HepG2 (cell line): ENCODE data around the gene MRPS35. TPM values are rescaled to one million over a fixed set of nuclear protein-coding genes. Genes with fewer than 3 reads are reported as not detected.

ENCODE experiments used
- ATF7 ChIP-seq, 2 experiments: fragments of 450-650 bp in 1 of 2; sonication (generic) in 1 of 2; formaldehyde crosslinking in 1 of 2; IDR thresholded peaks; 2 replicates each; pipeline versions ENCODE4 v1.4.0 to v1.6.1; 2016 to 2020; ENCODE audit warnings: antibody characterized with exemption in 1 of 2, mild to moderate bottlenecking in 1 of 2, missing genetic modification reagents in 1 of 2
- GFI1 ChIP-seq: sonication (generic); formaldehyde crosslinking; IDR thresholded peaks from 2 replicates; pipeline ENCODE4 v1.5.0; 2020; ENCODE audit warnings: missing genetic modification reagents, mild to moderate bottlenecking, borderline replicate concordance
- HDAC2 ChIP-seq: sonication (generic); formaldehyde crosslinking; IDR thresholded peaks from 2 replicates; pipeline ENCODE4 v1.4.0; 2020; ENCODE audit warnings: missing genetic modification reagents
- IRF2 ChIP-seq: IDR thresholded peaks from 2 replicates; pipeline ENCODE4 v1.6.1; 2018; ENCODE audit warnings: missing genetic modification reagents, missing compliant biosample characterization
- MEIS1 ChIP-seq: sonication (generic); formaldehyde crosslinking; IDR thresholded peaks from 2 replicates; pipeline ENCODE4 v1.9.0; 2021; ENCODE audit warnings: mild to moderate bottlenecking, missing genetic modification reagents, moderate library complexity, borderline replicate concordance
- PAXIP1 ChIP-seq: sonication (generic); formaldehyde crosslinking; conservative IDR thresholded peaks from 2 replicates; pipeline ENCODE4 v1.4.0; 2020; ENCODE audit warnings: mild to moderate bottlenecking, missing genetic modification reagents, moderate library complexity
- POGZ ChIP-seq: sonication (generic); formaldehyde crosslinking; IDR thresholded peaks from 2 replicates; pipeline ENCODE4 v1.4.0; 2020; ENCODE audit warnings: mild to moderate bottlenecking, missing genetic modification reagents
- POLR2AphosphoS5 ChIP-seq: IDR thresholded peaks from 2 replicates; pipeline ENCODE4 v1.6.1; 2012; ENCODE audit warnings: low read depth, low read length
- PRMT3 ChIP-seq: sonication (generic); formaldehyde crosslinking; IDR thresholded peaks from 2 replicates; pipeline ENCODE4 v1.8.1; 2022; ENCODE audit warnings: low read depth, mild to moderate bottlenecking, moderate library complexity, missing genetic modification reagents, borderline replicate concordance
- REPIN1 ChIP-seq: sonication (generic); formaldehyde crosslinking; IDR thresholded peaks from 2 replicates; pipeline ENCODE4 v1.8.0; 2022; ENCODE audit warnings: missing genetic modification reagents, low read depth, mild to moderate bottlenecking, borderline replicate concordance
- SOX6 ChIP-seq, 2 experiments: fragments of 450-650 bp in 1 of 2; sonication (generic) in 1 of 2; formaldehyde crosslinking in 1 of 2; IDR thresholded peaks; 2 replicates each; pipeline versions ENCODE4 v1.4.0 to v1.6.1; 2017 to 2020; ENCODE audit warnings: antibody characterized with exemption in 1 of 2, mild to moderate bottlenecking in 1 of 2, missing genetic modification reagents in 1 of 2
- SSRP1 ChIP-seq: IDR thresholded peaks from 2 replicates; pipeline ENCODE4 v1.6.1; 2016; ENCODE audit warnings: control low read depth
- ZNF331 ChIP-seq: sonication (generic); formaldehyde crosslinking; IDR thresholded peaks from 2 replicates; pipeline ENCODE4 v1.4.0; 2020; ENCODE audit warnings: missing genetic modification reagents
- ZNF343 ChIP-seq: sonication (generic); formaldehyde crosslinking; IDR thresholded peaks from 2 replicates; pipeline ENCODE4 v1.4.0; 2020; ENCODE audit warnings: mild to moderate bottlenecking, missing genetic modification reagents
- ZNF788 ChIP-seq: sonication (generic); formaldehyde crosslinking; IDR thresholded peaks from 2 replicates; pipeline ENCODE4 v1.5.0; 2020; ENCODE audit warnings: mild to moderate bottlenecking, missing genetic modification reagents, borderline replicate concordance
- polyA plus RNA-seq, 8 experiments: library from polyadenylated mRNA; depleted of rRNA in 3 of 8; stranded (reverse) in 7 of 8; unstranded in 1 of 8; fragments of >200 nt; fragmentation: Illumina TruSeq in 4 of 8; extraction: Trizol in 4 of 8; gene quantifications; 2 replicates each; pipeline versions ENCODE4 v1.2.1 to v1.2.3, GENCODE V29; 2011 to 2016; ENCODE audit warnings: low read depth in 4 of 8, missing spikeins in 1 of 8, mixed read lengths in 1 of 8; ENCODE audit not compliant: insufficient read depth in 1 of 8
- total RNA-seq, 5 experiments: library from RNA; depleted of rRNA; stranded (reverse); fragments of >200 nt; fragmentation: Illumina TruSeq; extraction: Trizol; gene quantifications; 2 replicates each; pipeline ENCODE4 v1.2.3, GENCODE V29; 2016; ENCODE audit warnings: low read depth in 1 of 5
- TF ChIP-seq, protein P1 (sequence below): sonication (generic); formaldehyde crosslinking; IDR thresholded peaks from 2 replicates; pipeline ENCODE4 v1.5.1; 2020; ENCODE audit warnings: mild to moderate bottlenecking, missing genetic modification reagents, moderate library complexity
- TF ChIP-seq, protein P2 (sequence below): sonication (generic); formaldehyde crosslinking; IDR thresholded peaks from 2 replicates; pipeline ENCODE4 v1.5.1; 2020; ENCODE audit warnings: missing genetic modification reagents, mild to moderate bottlenecking, borderline replicate concordance
- TF ChIP-seq, protein P3 (sequence below): sonication (generic); formaldehyde crosslinking; IDR thresholded peaks from 2 replicates; pipeline ENCODE4 v1.5.0; 2020; ENCODE audit warnings: mild to moderate bottlenecking, missing genetic modification reagents, moderate library complexity

MRPS35 gene
- total and polyA plus RNA-seq, 2 of the 13 experiments (the other 11 are each of a cell fraction or from before 2014, with no cell fraction given) = 63.4 to 104 TPM

DNA sequence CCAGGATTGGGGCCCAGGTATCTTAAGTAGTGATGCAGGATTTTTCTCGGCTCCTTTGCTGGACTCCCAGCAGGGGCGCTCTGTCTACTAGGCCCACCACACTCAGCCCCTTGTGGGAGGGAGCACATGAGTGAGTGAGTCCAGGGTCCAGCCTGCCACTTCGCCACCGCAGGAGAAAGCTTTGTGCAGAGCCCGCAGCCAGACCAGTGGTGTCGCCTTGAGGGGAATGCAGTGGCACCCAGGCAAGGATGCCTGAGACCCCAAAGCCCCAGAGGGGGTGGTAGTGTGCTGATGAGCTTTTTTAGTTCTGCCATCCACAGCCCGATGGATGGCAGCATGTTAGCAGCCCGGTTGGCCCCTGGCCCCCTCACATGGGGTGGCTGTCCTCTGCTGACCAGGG, 5.4 kb upstream of the MRPS35 start (continued):
- TF ChIP-seq REPIN1 (CRISPR knock-in tag) (0 out of 2 replicates have a peak, but pooled peaks have one; percentile 17), IRF2 (CRISPR knock-in tag) (peak; percentile 52; the same call in 1 of the 2 replicates), GFI1 (CRISPR knock-in tag) (no peak), ATF7 (IDR thresholded peaks at IDR 0.05) (no peak), ATF7 (CRISPR knock-in tag; IDR thresholded peaks at IDR 0.05) (no peak), MEIS1 (CRISPR knock-in tag) (no peak), SOX6 (IDR thresholded peaks at IDR 0.05) (no peak), SOX6 (CRISPR knock-in tag; IDR thresholded peaks at IDR 0.05) (peak; percentile 34; the same call in 1 of the 2 replicates), ZNF331 (CRISPR knock-in tag) (peak; percentile 79; the same call in 1 of the 2 replicates), PRMT3 (CRISPR knock-in tag) (no peak), SSRP1 (CRISPR knock-in tag) (no peak), PAXIP1 (CRISPR knock-in tag) (peak; percentile 76), POLR2AphosphoS5 (peak; percentile 81), POGZ (CRISPR knock-in tag) (peak; percentile 84), ZNF343 (peak; percentile 97), ZNF788 (CRISPR knock-in tag) (peak; percentile 40; the same call in 1 of the 2 replicates), HDAC2 (CRISPR knock-in tag) (peak; percentile 73; the same call in 1 of the 2 replicates)
- TF ChIP-seq, protein P1, sequence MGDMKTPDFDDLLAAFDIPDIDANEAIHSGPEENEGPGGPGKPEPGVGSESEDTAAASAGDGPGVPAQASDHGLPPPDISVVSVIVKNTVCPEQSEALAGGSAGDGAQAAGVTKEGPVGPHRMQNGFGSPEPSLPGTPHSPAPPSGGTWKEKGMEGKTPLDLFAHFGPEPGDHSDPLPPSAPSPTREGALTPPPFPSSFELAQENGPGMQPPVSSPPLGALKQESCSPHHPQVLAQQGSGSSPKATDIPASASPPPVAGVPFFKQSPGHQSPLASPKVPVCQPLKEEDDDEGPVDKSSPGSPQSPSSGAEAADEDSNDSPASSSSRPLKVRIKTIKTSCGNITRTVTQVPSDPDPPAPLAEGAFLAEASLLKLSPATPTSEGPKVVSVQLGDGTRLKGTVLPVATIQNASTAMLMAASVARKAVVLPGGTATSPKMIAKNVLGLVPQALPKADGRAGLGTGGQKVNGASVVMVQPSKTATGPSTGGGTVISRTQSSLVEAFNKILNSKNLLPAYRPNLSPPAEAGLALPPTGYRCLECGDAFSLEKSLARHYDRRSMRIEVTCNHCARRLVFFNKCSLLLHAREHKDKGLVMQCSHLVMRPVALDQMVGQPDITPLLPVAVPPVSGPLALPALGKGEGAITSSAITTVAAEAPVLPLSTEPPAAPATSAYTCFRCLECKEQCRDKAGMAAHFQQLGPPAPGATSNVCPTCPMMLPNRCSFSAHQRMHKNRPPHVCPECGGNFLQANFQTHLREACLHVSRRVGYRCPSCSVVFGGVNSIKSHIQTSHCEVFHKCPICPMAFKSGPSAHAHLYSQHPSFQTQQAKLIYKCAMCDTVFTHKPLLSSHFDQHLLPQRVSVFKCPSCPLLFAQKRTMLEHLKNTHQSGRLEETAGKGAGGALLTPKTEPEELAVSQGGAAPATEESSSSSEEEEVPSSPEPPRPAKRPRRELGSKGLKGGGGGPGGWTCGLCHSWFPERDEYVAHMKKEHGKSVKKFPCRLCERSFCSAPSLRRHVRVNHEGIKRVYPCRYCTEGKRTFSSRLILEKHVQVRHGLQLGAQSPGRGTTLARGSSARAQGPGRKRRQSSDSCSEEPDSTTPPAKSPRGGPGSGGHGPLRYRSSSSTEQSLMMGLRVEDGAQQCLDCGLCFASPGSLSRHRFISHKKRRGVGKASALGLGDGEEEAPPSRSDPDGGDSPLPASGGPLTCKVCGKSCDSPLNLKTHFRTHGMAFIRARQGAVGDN (CRISPR knock-in tag) = peak; percentile 79
- TF ChIP-seq, protein P2, sequence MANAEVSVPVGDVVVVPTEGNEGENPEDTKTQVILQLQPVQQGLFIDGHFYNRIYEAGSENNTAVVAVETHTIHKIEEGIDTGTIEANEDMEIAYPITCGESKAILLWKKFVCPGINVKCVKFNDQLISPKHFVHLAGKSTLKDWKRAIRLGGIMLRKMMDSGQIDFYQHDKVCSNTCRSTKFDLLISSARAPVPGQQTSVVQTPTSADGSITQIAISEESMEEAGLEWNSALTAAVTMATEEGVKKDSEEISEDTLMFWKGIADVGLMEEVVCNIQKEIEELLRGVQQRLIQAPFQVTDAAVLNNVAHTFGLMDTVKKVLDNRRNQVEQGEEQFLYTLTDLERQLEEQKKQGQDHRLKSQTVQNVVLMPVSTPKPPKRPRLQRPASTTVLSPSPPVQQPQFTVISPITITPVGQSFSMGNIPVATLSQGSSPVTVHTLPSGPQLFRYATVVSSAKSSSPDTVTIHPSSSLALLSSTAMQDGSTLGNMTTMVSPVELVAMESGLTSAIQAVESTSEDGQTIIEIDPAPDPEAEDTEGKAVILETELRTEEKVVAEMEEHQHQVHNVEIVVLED (CRISPR knock-in tag) = peak; percentile 29; the same call in 1 of the 2 replicates
- TF ChIP-seq, protein P3, sequence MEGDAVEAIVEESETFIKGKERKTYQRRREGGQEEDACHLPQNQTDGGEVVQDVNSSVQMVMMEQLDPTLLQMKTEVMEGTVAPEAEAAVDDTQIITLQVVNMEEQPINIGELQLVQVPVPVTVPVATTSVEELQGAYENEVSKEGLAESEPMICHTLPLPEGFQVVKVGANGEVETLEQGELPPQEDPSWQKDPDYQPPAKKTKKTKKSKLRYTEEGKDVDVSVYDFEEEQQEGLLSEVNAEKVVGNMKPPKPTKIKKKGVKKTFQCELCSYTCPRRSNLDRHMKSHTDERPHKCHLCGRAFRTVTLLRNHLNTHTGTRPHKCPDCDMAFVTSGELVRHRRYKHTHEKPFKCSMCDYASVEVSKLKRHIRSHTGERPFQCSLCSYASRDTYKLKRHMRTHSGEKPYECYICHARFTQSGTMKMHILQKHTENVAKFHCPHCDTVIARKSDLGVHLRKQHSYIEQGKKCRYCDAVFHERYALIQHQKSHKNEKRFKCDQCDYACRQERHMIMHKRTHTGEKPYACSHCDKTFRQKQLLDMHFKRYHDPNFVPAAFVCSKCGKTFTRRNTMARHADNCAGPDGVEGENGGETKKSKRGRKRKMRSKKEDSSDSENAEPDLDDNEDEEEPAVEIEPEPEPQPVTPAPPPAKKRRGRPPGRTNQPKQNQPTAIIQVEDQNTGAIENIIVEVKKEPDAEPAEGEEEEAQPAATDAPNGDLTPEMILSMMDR (CRISPR knock-in tag) = peak; percentile 86
